ENCODE measurements around the gene TRMT61B.

TRMT61B gene

DNA sequence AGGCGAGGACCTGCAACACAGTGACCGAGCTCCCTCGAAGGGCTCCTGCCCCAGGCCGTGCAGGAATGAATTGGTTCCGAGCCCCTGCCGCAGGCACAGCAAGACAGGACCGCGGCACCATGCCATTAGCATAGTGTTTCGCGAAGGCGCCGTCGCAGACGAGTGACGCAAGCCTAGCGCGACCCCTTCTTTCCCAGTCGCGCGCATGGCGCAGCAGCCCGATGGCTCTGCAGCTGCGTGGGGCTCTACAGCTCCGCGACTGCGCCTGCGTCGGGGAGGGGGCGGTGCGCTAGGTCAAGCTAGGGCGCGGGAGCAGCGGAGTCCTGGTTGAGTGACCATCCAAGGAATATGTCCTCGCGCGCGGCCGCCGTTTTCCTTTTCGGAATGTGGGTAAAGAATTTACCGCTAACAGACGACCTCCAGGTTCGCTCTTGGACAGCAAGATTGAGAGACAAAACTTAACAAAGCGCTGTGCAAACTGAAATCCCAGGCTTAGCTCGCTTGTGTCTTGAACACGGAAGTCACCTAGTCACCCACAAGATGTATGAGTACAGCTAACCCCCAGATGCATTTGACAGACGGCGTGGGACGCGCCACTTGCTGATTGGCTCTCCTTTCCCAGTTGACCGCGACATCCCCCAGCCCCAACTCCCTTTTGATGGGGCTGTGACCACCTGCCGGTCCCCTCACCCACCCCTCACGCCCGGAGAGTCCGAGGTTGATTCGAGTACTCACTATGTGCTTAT lies at the start of gene TRMT61B:
Gene TRMT61B, minus strand, starts transcription at position 164 of the 746 bp plus-strand sequence. Its CDS starts 32 bp downstream, at position 132.
- peak; percentile 95 for DNase-seq

GRCh38 chr2:28915939-28916338 lies 45.8 kb upstream of the TRMT61B start:
- DNase-seq: no peak

- no peak for DNase-seq
These were observed 39.7 kb upstream of the TRMT61B start for GRCh38 chr2:28909655-28910353.

DNA sequence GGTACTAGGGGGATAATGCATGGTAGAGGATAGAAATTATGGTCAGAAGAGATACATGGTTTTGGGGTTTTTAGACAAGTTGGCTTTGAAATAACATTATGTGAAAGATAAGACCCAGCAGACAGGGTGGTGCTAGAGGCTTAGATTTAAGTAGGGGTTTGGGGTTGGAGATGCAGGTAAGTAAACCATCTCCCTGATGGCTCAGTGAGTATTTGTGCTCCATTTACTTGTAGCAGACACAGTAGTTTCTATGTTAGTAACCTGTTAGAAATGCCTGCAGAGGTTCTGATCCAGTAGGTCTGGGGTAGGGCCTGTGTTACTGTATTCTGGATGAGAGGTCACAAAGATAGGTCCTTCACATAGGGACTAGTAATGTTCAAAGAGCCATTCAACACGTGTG lies 38.1 kb upstream of the TRMT61B start:
- no peak for DNase-seq

- no peak for DNase-seq
These were observed 36.7 kb upstream of the TRMT61B start for GRCh38 chr2:28906821-28907220.

DNA sequence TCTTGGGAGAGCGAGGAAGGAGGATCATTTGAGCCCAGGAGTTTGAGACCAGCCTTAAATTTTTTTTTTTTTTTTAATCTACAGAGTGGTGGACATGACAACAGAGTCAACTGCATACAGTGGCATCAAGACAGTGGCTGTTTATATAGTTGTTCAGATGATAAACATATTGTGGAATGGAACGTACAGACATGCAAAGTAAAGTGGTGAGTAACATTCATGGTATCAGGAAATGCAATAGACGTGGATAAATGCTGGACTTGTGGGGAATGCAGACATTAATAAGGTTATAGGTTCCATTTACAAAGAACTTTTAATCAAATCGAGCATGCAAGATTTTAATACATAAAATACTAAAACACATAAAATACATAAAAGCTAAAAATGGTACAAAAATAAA lies 36.3 kb upstream of the TRMT61B start:
- DNase-seq: no peak

- no peak for DNase-seq
These were observed 35.4 kb upstream of the TRMT61B start for GRCh38 chr2:28905533-28905932.

- DNase-seq: no peak
These were observed 34.8 kb upstream of the TRMT61B start for GRCh38 chr2:28904802-28905457.

DNA sequence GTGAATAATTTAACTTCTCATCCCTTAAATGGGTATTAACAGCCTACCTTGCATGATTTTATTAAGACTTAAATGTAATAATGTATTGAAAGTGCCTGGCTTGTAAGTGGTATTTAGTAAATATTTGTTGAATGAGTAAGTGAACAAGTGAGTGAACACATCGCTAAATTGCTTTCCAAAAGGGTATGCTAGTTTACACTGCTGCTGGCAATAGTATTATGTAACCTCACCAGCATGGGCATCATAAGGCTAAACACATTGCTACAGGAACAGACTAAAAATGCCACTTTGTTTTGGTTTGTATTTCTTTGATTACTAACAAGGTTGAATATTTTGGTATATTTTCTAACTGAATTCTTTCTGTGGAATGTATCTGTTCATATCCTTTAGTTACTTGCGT lies 34.2 kb upstream of the TRMT61B start:
- no peak for DNase-seq

- no peak for DNase-seq
These were observed 32.5 kb upstream of the TRMT61B start for GRCh38 chr2:28902584-28902983.

DNA sequence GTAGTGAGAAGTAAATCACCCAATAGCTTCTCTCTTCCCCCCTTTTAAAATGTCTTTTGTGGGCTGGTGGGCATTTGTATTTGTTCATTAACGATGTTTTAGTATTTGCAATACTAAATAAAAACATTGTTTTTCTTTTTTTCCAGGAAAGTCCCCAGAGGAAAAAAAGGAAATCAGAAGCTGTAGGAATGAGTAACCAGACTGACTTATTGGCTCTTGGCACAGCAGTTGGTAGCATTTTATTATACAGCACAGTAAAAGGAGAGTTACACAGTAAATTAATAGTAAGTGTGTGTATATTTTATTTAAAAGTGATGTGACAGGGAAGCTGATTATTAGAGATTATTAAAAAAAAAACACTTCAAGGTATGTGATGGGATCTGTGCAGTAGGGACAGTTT lies 31.7 kb upstream of the TRMT61B start:
- no peak for DNase-seq

GRCh38 chr2:28901202-28901601 lies 31.1 kb upstream of the TRMT61B start:
- no peak for DNase-seq

- no peak for DNase-seq
These were observed 27.9 kb upstream of the TRMT61B start for GRCh38 chr2:28898048-28898447.

GRCh38 chr2:28896906-28897305 lies 26.8 kb upstream of the TRMT61B start:
- no peak for DNase-seq

- peak; percentile 37 for DNase-seq
These were observed 25.2 kb upstream of the TRMT61B start for GRCh38 chr2:28895189-28895893.

DNA sequence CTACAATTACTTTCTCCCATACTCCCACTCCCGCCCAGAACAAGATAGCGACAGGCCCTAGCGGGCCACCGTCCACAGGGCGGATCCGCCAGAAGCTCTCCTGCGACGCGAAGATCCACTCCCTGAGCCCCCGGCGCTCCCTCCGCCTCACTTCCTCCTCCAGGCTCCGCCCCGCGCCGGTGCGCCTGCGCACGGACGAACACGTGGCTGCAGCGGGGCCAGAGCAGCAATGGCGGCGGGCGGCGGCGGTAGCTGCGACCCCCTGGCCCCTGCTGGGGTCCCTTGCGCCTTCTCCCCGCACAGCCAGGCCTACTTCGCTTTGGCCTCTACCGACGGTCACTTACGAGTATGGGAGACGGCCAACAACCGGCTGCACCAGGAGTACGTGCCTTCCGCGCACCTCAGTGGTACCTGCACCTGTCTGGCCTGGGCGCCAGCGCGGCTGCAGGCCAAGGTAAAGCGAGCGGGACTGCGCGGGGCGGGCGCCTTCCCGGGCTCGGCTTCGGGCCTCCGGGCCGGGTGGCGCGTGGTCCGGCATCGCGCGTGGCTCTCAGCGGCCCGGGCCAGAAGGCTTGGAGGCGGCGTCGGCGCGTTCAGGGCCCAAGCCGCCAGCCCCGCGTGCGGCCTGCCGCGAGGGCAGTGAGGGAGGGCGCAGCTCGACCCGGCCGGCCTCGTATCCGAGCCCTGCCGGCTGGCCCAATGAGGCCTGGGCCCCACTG lies 24.5 kb upstream of the TRMT61B start, which contains the start of gene WDR43:
Gene WDR43, plus strand, starts transcription at position 198 of the 719 bp plus-strand sequence. Its CDS starts 32 bp downstream, at position 230.
- DNase-seq: peak; percentile 97

DNA sequence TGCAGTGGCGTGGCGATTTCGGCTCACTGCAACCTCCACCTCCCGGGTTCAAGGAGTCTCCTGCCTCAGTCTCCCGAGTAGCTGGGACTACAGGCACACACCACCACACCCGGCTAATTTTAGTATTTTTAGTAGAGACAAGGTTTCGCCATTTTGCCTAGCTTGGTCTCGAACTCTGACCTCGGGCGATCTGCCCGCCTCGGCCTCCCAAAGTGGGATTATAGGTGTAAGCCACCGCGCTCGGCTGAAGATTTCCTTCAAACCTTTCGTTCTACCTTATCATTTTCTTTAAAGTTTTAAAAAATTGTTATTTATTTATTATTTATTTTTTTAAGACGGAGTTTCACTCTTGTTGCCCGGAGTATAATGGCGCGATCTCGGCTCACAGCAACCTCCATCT lies 23.4 kb upstream of the TRMT61B start:
- DNase-seq: no peak

DNA sequence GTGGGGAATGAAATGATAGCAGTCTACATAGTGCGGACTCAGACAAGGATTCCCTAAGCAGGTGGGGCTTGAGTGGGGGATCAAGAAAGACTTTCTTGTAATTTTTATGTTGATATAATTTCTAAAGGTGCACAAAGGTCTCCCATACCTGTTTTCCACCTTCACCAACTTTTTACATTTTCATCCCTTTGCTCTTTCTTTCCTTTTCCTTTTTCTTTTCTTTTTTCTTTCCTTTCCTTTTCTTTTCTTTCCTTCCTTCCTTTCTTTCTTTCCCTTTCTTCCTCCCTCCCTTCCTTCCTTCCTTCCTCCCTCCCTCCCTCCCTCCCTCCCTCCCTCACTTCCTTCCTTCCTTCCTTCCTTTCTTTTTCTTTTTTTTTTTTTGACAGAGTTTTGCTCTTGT lies 10.1 kb upstream of the TRMT61B start:
- no peak for DNase-seq

- DNase-seq: no peak
These were observed 1.5 kb upstream of the TRMT61B start for GRCh38 chr2:28871620-28872019.

DNA sequence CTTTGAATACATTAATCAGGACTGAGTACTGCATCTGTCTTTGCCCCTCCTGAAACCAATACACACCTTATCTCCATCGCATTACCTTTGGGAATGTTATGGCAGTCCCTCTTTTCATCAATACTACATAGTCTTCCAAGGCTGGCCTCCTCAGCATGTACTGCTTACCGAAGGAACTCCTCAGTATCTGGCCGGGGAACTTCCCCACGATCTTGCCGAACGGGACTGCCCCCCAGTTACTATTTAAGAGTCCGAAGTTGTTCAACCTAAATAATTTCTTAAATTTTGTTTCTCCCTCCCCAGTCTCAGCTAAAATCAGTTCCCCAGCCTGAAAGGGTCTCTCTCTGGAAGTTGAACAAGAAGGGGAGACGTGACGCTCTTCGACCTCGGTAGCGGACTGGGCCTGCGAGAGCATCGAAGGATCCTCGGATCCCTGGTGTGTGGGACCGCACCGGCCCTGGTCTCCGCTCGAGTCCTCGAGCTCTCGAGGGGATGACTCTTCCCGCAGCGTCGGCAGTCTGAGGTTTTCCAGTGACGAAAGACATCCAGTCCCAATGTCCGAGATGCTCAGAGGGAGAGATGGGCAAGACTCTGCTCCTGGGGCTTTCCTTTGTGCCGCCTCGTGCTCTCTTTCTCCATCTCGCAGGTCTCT lies 489 bp downstream of the TRMT61B start:
- DNase-seq: peak; percentile 24

GRCh38 chr2:28868611-28869010 lies 1.5 kb downstream of the TRMT61B start:
- DNase-seq: no peak

- no peak for DNase-seq
These were observed 14.1 kb downstream of the TRMT61B start for GRCh38 chr2:28855977-28856376.

All from stimulated activated naive CD4-positive, alpha-beta T cell treated with Interleukin-2 at 50 U/mL for 16 hours (primary cell).